ENCODE measurements around the gene GJD4. TPM values are rescaled to one million over a fixed set of nuclear protein-coding genes. Genes with fewer than 3 reads are reported as not detected.

The GJD4 gene
- total RNA-seq, 3 donors from 2014 or later: not detected

DNA sequence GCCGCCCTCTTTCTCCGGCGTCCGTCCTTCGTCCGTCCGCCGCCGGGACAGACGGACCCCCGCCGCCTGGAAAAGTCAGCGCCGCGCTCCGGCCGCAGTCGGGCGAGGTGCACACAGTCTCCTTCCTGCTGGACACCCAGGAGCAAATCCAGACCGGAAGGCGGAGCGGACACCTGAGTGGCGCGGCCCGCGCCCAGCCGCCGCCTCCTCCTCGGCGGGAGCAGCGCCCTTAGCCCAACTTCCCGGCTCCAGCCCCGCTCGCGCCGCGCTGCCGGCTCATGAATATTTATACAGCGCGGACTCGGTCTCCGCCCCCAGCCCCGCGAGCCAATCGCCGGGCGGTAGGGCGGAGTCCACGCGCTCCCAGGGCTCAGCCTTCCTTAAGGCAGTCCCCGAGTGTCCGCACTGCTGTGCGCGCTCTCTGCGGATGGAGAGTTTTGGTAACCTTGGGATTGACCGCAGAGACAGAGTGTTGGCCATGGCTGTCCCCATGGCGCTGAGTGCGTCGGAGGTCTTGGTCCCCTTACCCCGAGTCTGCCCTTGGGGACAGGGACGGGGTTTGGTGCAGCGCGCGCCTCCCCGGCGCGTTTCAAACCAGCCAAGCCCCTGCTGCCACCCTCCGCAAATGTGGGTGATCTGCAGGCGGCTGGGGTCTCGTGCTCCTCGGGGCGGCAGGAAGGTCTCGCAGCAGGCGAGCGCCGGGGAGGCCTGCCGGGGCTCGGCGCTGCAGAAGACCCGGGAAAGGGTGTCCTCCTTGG is 37.1 kb downstream of the GJD4 start, which contains the start of gene FZD8:
TSS of gene FZD8 (minus strand) at position 262 of the 758 bp plus-strand sequence. CDS start 867 bp downstream, outside the sequence.
- ATAC-seq (peak; percentile 88 to 90), DNase-seq (peak; percentile 57)
- peaks cover 40% of the 10 kb centered on the region for H3K27me3 Mint-ChIP-seq (ENCODE audit: low read depth)
- H3K36me3 Mint-ChIP-seq (ENCODE audit: insufficient read depth): no peaks in the 10 kb centered on the region
- H3K9me3 Mint-ChIP-seq: no peaks in the 10 kb centered on the region
- H3K4me3 Mint-ChIP-seq: peak within 1 kb of the TSS; percentile 83
- peaks cover 23% of the 10 kb centered on the region for H3K4me1 Mint-ChIP-seq (ENCODE audit: low read depth)

DNA sequence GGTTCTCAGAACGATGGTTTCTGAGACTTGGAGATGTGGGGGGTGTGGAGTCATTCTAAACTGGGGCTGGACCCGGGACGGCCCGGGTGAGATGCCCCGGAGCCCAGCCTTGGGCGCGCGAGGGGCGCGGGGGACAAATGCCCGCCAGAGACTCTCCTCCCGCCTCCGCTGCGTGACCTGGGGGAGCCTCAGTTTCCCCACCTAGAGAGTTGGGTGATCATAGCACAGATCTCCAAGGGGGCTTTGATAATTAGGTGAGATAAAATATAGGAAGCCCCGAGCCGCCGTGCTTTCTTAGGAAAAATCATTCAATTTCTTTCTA is 37.6 kb downstream of the GJD4 start:
- no peaks in the 10 kb centered on the region for H3K36me3 Mint-ChIP-seq (ENCODE audit: insufficient read depth)

DNA sequence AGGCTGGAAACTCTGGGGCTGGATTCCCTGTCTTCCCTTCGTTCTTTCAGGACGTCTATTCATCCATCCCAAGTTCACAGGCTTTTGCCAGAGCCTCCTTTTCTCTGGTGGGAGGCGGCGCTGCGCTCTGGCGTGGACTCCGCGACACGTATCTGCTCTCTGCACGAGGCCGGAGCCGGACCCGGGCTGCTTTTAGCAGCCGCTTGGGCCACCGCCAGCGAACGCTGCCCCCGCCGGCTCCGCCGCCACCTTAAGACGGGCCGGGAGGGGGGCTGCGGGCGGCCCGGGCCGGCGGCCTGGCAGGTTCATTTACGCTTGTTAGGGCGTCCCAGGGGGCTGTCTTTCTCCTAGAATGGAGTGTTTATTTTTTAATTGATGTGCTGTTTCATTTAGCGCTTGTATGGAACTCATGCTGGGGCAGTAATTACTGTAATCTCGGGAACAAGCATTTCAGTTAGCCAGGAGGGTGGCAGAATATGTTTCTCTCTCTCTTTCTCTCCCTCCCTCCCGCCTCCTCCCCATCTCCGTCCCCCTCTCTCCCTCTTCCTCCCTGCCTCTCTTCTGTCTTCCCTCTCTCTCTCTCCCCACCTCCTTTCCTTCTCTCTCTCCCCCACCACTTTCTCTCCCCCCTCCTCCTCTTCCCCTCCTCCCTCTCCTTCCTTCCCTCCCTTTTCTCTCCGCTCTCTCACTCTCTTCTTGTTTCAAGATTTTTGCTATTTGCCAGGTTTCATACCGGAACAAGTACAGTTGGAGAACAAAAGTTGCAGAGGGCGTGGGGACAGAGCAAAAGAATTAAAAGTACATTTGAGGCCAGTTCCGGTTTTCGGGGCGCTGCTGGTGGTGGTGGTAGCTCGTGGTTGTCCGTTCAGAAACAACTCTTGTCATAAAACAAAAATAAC is 38.3 kb downstream of the GJD4 start:
- no peak for ATAC-seq

More for the DNA sequence above, 37.6 kb downstream of the GJD4 start:
- H3K4me1 Mint-ChIP-seq (ENCODE audit: low read depth): peaks cover 23% of the 10 kb centered on the region
- DNase-seq (no peak), ATAC-seq (peak in 1 of 2 donors; percentile 1)
- H3K9me3 Mint-ChIP-seq: no peaks in the 10 kb centered on the region
- peak overlapping the region; percentile 83 for H3K4me3 Mint-ChIP-seq
- peaks cover 38% of the 10 kb centered on the region for H3K27me3 Mint-ChIP-seq (ENCODE audit: low read depth)

DNA sequence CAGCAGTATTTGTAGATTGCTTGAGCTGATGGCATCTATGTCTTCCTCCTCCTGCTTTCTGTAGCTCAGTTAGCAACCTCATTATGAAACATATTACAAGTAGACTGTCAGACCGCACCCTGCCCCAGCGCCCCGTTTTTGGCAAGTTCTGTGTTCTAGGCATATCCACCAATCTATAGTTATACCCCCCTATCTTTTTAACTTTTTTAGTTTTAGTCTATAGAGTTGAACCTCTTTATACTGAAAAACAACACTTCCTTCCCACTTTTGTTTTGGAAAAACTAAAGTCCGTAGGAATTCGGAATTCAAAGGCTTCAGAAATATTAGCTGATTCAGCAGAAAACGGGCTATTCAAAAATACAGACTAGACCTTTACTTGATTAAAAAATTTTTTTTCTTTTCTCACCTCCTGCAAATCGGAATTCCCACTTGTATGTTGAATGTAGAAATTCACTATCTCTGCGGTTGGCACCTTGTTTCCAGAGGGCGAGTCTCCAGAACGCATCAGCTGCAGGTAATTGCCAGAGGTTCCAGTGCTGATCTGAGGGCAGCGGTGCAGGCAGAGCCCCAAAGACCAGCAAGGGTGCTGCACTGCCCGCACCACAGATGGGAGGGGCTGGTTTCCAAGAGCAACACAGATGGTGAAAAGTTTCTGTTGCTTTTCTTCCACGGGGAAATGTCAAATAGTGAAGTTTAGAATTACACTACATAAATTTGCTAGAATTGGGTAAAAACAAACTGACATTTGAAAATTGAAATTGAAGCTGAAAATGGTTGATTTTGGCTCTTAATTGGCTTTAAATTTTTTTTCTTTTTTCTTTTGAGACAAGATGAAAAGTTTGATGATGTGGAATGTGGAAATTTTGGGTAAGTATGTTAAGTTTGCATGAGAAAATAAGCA is 39.2 kb downstream of the GJD4 start:
- ATAC-seq: no peak
- no peaks in the 10 kb centered on the region for H3K9me3 Mint-ChIP-seq
- DNase-seq: no peak
- no peaks in the 10 kb centered on the region for H3K36me3 Mint-ChIP-seq (ENCODE audit: insufficient read depth)
- peak overlapping the region; percentile 83 for H3K4me3 Mint-ChIP-seq
- peaks cover 23% of the 10 kb centered on the region for H3K4me1 Mint-ChIP-seq (ENCODE audit: low read depth)
- peaks cover 27% of the 10 kb centered on the region for H3K27me3 Mint-ChIP-seq (ENCODE audit: low read depth)

More for the DNA sequence above, 38.3 kb downstream of the GJD4 start:
- H3K4me3 Mint-ChIP-seq: peak overlapping the region; percentile 83
- H3K27me3 Mint-ChIP-seq (ENCODE audit: low read depth): peaks cover 31% of the 10 kb centered on the region
- peaks cover 23% of the 10 kb centered on the region for H3K4me1 Mint-ChIP-seq (ENCODE audit: low read depth)
- no peaks in the 10 kb centered on the region for H3K36me3 Mint-ChIP-seq (ENCODE audit: insufficient read depth)
- no peaks in the 10 kb centered on the region for H3K9me3 Mint-ChIP-seq
- no peak for DNase-seq

DNA sequence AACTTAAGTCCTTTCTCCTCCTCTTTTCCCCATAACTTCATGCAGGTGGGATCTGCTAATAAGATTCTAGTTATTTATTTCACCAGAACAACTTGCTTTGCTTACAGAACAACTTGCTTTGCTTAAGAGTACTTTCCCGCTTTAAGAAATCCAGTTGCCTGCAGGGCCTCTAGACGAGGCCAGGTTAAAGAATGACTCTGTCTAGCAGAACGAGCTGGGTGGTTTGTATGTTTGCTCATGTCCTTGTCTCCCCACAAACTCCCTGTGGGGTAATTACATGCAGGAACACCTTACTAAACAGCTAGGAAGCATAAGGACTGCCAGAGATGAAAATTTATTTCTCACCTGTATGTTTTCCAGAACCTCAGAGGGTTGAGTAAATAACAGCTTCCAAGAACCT is 45.8 kb downstream of the GJD4 start:
- ATAC-seq (no peak), DNase-seq (no peak)
- H3K9me3 Mint-ChIP-seq: no peaks in the 10 kb centered on the region
- H3K36me3 Mint-ChIP-seq (ENCODE audit: insufficient read depth): no peaks in the 10 kb centered on the region
- peaks cover 5% of the 10 kb centered on the region for H3K27me3 Mint-ChIP-seq (ENCODE audit: low read depth)
- H3K4me3 Mint-ChIP-seq: no peak overlapping the region
- H3K4me1 Mint-ChIP-seq (ENCODE audit: low read depth): no peaks in the 10 kb centered on the region

DNA sequence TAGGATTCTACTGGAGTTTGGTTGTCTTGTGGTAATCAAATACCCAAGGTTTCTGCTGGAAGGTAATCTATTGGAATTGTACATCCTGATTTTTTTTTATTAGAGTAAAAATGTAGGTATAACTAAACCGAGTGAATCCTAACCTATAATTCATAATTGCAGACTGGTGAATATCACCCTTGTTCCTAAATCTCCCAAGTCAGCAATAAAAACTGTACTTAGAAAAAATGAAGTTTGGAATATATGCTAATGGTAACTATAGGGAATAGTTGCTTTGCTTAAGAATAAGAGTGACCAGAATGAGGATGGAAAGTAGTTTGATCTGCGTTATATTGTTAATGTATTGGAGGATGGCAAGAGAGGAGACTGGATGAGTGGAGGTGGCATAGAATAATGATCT is 47.7 kb downstream of the GJD4 start:
- ATAC-seq (no peak), DNase-seq (no peak)
- peaks cover 5% of the 10 kb centered on the region for H3K27me3 Mint-ChIP-seq (ENCODE audit: low read depth)
- no peaks in the 10 kb centered on the region for H3K36me3 Mint-ChIP-seq (ENCODE audit: insufficient read depth)
- H3K4me3 Mint-ChIP-seq: no peak overlapping the region
- no peaks in the 10 kb centered on the region for H3K4me1 Mint-ChIP-seq (ENCODE audit: low read depth)
- no peaks in the 10 kb centered on the region for H3K9me3 Mint-ChIP-seq

DNA sequence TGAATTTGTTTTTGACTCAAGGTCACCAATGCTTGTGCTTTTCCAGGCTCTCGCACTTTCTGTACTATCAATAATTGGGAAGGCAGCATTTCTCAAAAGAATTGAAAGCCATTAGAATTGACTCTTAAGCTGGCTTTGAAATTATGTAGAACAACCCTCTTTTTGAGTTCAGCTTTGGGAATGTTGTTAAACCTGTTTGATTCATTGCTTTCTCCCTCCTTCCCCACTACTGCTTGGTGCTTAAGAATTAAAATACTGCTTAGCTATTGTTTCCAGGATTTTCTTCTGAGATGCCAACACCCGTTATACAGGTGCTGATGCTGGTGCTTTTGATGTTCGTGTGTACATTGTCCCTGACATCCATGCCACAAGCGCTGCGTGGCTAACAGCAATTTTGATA is 52.5 kb downstream of the GJD4 start:
- Mint-ChIP-seq H3K27me3 (ENCODE audit: low read depth) (peaks cover 16% of the 10 kb centered on the region), H3K4me1 (ENCODE audit: low read depth) (no peaks in the 10 kb centered on the region), H3K4me3 (no peak overlapping the region), H3K36me3 (ENCODE audit: insufficient read depth) (no peaks in the 10 kb centered on the region), H3K9me3 (peaks cover 6% of the 10 kb centered on the region)
- no peak for DNase-seq
- ATAC-seq: no peak

Other genes with a start within 250 kb of the GJD4 start
- gene FZD8, start 37.0 kb downstream of the GJD4 start, total RNA-seq: under 1 TPM; 0.50 to 0.58 (median 0.52) TPM

Measured in activated T-cell treated with anti-CD3 and anti-CD28 coated beads, Interleukin-2, amount 50 U/mL, for 4 hours (primary cell).